IPS DF 4.7 (cell line): ENCODE measurements around the gene RGS12.

Experiments
- DNase-seq: peaks from one replicate; pipeline ENCODE4 v3.0.0-alpha.2; 2013; ENCODE audit warnings: low spot score; ENCODE audit errors: extremely low read depth

The RGS12 gene

GRCh38 chr4:3269991-3270611, 22.7 kb upstream of the RGS12 start:
- no peak for DNase-seq

- DNase-seq: no peak
Measured at GRCh38 chr4:3271131-3271530, 21.7 kb upstream of the RGS12 start.

- no peak for DNase-seq
Measured at GRCh38 chr4:3276986-3277385, 15.8 kb upstream of the RGS12 start.

- no peak for DNase-seq
Measured at GRCh38 chr4:3280466-3280865, 12.4 kb upstream of the RGS12 start.

- DNase-seq: no peak
Measured at GRCh38 chr4:3283483-3283882, 9.3 kb upstream of the RGS12 start.

GRCh38 chr4:3283916-3284315, 8.9 kb upstream of the RGS12 start:
- DNase-seq: no peak

- DNase-seq: no peak
Measured at GRCh38 chr4:3284734-3285557, 7.9 kb upstream of the RGS12 start.

- DNase-seq: no peak
Measured at GRCh38 chr4:3285558-3286334, 7.1 kb upstream of the RGS12 start.

GRCh38 chr4:3286335-3287175, 6.3 kb upstream of the RGS12 start:
- DNase-seq: no peak

- DNase-seq: no peak
Measured at GRCh38 chr4:3287271-3287971, 5.4 kb upstream of the RGS12 start.

- DNase-seq: no peak
Measured at GRCh38 chr4:3287972-3288570, 4.8 kb upstream of the RGS12 start.

GRCh38 chr4:3288571-3289094, 4.2 kb upstream of the RGS12 start:
- no peak for DNase-seq

GRCh38 chr4:3290476-3290875, 2.3 kb upstream of the RGS12 start:
- DNase-seq: no peak

- no peak for DNase-seq
Measured at GRCh38 chr4:3290889-3291321, 1.9 kb upstream of the RGS12 start.

- DNase-seq: no peak
Measured at GRCh38 chr4:3291411-3291968, 1.3 kb upstream of the RGS12 start.

- DNase-seq: no peak
Measured at GRCh38 chr4:3291969-3292570, 751 bp upstream of the RGS12 start.

GRCh38 chr4:3293401-3294391, 875 bp downstream of the RGS12 start:
- no peak for DNase-seq
